Left ventricle myocardium inferior (tissue), 1 donor: ENCODE results near the gene XCL2. TPM values are rescaled to one million over a fixed set of nuclear protein-coding genes. Genes with fewer than 3 reads are reported as not detected.

Experiments
- DNase-seq: peaks from one replicate; pipeline ENCODE4 v3.0.0-alpha.2; 2020
- H3K27ac ChIP-seq: fragments of 200-600 bp; replicated peaks from 2 replicates; pipeline ENCODE4 v1.8.0; 2021
- H3K27me3 ChIP-seq: fragments of 200-600 bp; 2 replicates; pipeline ENCODE4 v1.8.0; 2021; ENCODE audit warnings: low read depth
- H3K36me3 ChIP-seq: fragments of 200-600 bp; 2 replicates; pipeline ENCODE4 v1.8.0; 2021
- H3K4me1 ChIP-seq: fragments of 200-600 bp; 2 replicates; pipeline ENCODE4 v1.8.0; 2021
- H3K4me3 ChIP-seq: fragments of 200-600 bp; 2 replicates; pipeline ENCODE4 v1.8.0; 2021; ENCODE audit warnings: mild to moderate bottlenecking, moderate library complexity
- H3K9me3 ChIP-seq: fragments of 200-600 bp; replicated peaks from 2 replicates; pipeline ENCODE4 v1.8.0; 2021
- CTCF ChIP-seq: fragments of 200-600 bp; IDR thresholded peaks from 2 replicates; pipeline ENCODE4 v1.8.0; 2021; ENCODE audit warnings: antibody characterized with exemption, mild to moderate bottlenecking, borderline replicate concordance
- intact Hi-C: fragments of 100-400 bp; cut with micrococcal nuclease; formaldehyde crosslinking; loops from one replicate; pipeline ENCODE4 v1.11.0; 2022
- total RNA-seq: library from RNA; stranded (reverse); fragmentation: NEBNext Ultra II Directional; extraction: Animal tissue kit (Norgen Biotek cat#: 25700); gene quantifications from one replicate; pipeline ENCODE4 v1.2.1, GENCODE V29; 2021
- donor health status: DM: no; HTN: yes; CAD: no; lungs with severe emphysema.

Gene XCL2
- total RNA-seq, 1 donor from 2014 or later: 0.58 TPM

- no peaks in the 10 kb centered on the region for H3K36me3 ChIP-seq
- peaks cover 8% of the 10 kb centered on the region for H3K9me3 ChIP-seq
- no peak for DNase-seq
- no peak overlapping the region for H3K4me3 ChIP-seq
- no peak overlapping the region for H3K27ac ChIP-seq
- peaks cover 6% of the 10 kb centered on the region for H3K27me3 ChIP-seq
- no peaks in the 10 kb centered on the region for H3K4me1 ChIP-seq
- TF ChIP-seq CTCF: no peak
- intact Hi-C loops: no loop called here
Observed at GRCh38 chr1:168521401-168522000, 22.3 kb downstream of the XCL2 start.

GRCh38 chr1:168520832-168521231, 23.0 kb downstream of the XCL2 start:
- intact Hi-C loops: no loop called here
- no peak for TF ChIP-seq CTCF
- H3K9me3 ChIP-seq: peaks cover 8% of the 10 kb centered on the region
- no peaks in the 10 kb centered on the region for H3K36me3 ChIP-seq
- no peak overlapping the region for H3K27ac ChIP-seq
- H3K4me3 ChIP-seq: no peak overlapping the region
- no peak for DNase-seq
- no peaks in the 10 kb centered on the region for H3K4me1 ChIP-seq
- peaks cover 6% of the 10 kb centered on the region for H3K27me3 ChIP-seq

GRCh38 chr1:168520052-168520751, 23.6 kb downstream of the XCL2 start:
- intact Hi-C loops: no loop called here
- Histone ChIP-seq H3K4me1 (no peaks in the 10 kb centered on the region), H3K36me3 (no peaks in the 10 kb centered on the region), H3K4me3 (no peak overlapping the region), H3K27ac (no peak overlapping the region), H3K27me3 (peaks cover 6% of the 10 kb centered on the region), H3K9me3 (peaks cover 8% of the 10 kb centered on the region)
- no peak for TF ChIP-seq CTCF
- no peak for DNase-seq

GRCh38 chr1:168518813-168519212, 25.0 kb downstream of the XCL2 start:
- no peak overlapping the region for H3K27ac ChIP-seq

GRCh38 chr1:168518201-168518689, 25.6 kb downstream of the XCL2 start:
- Histone ChIP-seq H3K36me3 (no peaks in the 10 kb centered on the region), H3K4me3 (no peak overlapping the region), H3K27ac (no peak overlapping the region), H3K9me3 (no peaks in the 10 kb centered on the region), H3K27me3 (peaks cover 6% of the 10 kb centered on the region), H3K4me1 (peaks cover 15% of the 10 kb centered on the region)
- no peak for TF ChIP-seq CTCF
- intact Hi-C loops: no loop called here
- no peak for DNase-seq

More at GRCh38 chr1:168518813-168519212, 25.0 kb downstream of the XCL2 start:
- Histone ChIP-seq H3K36me3 (no peaks in the 10 kb centered on the region), H3K27me3 (peaks cover 6% of the 10 kb centered on the region), H3K4me3 (no peak overlapping the region), H3K9me3 (peaks cover 5% of the 10 kb centered on the region), H3K4me1 (peaks cover 9% of the 10 kb centered on the region)
- no peak for TF ChIP-seq CTCF
- intact Hi-C loops: no loop called here
- no peak for DNase-seq
